GM21447 (cell line): ENCODE measurements around the gene CLCN7.

Source experiments
- ATAC-seq: cut with Tn5 transposase; IDR thresholded peaks from one replicate; pipeline ENCODE4 v1.9.1; 2021; ENCODE audit not compliant: unreplicated experiment

Gene CLCN7

DNA sequence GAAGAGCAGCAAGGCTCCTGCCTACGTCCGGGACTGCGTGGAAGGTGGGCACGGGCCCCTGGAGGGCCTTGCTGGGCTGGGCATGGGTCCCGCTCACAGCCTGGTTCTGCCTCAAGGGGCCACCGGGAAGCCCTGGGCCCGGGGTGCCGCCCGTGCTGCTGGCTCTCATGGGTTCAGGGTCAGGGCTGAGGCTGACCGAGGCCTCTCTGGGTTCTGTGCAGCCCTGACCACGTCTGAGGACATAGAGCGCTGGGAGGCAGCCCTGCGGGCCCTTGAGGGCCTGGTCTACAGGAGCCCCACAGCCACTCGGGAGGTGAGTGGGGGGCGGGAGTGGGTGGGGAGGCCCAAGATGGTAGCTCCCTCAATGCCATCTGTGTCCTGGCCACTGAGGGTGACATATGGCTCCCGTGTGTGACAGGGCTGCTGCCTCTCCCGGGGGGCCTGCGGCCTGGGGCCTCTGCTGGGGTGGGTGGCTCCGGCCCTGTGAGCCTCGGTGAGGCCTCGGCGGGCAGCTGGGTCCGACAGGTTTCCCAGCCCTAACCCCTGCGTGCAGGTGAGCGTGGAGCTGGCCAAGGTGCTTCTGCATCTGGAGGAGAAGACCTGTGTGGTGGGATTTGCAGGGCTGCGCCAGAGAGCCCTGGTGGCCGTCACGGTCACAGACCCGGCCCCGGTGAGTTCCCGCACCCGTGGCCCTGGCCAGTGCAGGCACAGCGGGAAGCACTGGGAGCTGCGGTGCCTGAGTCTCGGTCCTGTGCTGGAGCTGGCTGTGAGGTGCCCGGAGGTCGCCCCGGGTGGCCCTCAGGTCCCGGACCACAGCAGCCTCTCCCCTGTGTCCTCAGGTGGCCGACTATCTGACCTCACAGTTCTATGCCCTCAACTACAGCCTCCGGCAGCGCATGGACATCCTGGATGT lies 27.5 kb upstream of the CLCN7 start:
- no peak for ATAC-seq

DNA sequence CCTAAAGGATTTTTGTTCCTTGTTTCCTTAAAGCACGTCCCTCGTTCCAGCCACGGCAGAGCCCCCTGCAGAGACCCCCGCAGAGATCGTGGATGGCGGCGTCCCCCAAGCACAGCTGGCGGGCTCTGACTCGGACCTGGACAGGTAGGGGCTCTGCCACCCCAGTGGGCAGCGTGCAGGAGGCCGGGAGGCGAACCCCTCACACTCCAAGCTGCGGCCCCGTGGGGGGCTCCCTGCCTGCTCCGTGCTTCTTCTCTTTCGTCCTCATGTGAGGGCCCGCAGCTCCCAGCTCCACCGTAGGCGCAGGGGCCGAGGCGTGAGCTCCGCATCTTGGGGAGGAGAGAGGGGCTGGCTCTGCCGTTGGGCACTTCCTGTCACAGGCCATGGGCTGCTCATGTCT lies 26.8 kb upstream of the CLCN7 start:
- ATAC-seq: no peak

DNA sequence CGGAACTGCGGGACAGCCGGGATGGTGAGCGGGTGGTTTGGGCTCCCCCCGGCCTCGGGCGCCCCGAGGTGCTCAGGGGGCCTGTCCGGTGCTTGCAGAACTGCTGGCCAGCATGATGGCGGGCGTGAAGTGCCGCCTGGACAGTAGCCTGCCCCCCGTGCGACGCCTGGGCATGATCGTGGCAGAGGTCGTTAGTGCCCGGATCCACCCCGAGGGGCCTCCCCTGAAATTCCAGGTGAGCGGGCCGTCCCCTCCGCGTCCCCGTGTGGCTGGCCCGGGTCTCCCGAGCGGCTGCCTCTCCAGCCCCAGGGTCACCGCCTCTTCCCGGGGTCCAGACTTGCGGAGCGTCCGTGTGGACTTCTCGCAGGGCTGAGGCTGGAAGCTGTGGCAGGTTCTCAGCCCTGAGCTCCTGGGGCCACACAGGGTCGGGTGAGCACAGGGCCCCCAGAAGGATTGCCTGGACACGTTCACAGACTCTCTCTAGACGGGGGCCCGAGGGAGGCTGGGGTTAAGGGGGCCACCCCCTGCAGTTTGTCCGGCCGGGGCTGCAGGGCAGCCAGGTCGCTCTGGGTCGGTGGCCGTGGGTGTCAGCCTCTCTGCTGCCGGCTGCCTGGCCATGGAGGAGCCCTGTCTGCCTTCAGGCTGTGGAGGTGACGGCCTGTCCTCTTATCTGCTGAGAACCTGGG lies 25.8 kb upstream of the CLCN7 start:
- ATAC-seq: no peak

DNA sequence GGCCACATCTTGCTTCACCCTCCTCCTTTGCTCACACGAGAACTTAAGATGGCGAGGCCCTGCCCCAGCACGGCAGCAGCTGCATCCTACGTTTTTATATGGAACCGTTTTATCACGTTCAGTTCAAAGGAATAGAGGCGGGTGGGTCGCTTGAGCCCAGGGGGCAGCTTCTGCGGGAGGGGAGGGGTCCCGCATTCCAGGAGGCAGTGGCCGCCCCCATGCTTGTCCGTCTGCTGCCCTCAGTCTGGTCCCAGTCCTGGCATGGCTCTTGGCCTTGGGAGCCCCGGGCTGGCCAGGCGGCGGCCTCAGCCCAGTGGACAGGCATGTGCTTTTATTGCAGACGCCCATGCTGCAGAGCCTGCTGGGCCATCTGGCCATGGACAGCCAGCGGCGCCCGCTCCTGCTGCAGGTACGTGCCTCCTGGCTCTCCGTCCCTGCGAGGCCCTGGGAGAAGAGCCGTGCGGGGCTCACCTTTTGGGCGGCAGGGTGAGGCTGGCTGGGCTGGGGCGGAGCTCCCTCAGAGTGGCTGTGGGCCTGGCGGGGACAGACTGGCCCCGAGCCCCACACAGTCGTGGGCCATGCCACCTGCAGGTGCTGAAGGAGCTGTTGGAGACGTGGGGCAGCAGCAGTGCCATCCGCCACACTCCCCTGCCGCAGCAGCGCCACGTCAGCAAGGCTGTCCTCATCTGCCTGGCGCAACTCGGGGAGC lies 25.1 kb upstream of the CLCN7 start:
- no peak for ATAC-seq

DNA sequence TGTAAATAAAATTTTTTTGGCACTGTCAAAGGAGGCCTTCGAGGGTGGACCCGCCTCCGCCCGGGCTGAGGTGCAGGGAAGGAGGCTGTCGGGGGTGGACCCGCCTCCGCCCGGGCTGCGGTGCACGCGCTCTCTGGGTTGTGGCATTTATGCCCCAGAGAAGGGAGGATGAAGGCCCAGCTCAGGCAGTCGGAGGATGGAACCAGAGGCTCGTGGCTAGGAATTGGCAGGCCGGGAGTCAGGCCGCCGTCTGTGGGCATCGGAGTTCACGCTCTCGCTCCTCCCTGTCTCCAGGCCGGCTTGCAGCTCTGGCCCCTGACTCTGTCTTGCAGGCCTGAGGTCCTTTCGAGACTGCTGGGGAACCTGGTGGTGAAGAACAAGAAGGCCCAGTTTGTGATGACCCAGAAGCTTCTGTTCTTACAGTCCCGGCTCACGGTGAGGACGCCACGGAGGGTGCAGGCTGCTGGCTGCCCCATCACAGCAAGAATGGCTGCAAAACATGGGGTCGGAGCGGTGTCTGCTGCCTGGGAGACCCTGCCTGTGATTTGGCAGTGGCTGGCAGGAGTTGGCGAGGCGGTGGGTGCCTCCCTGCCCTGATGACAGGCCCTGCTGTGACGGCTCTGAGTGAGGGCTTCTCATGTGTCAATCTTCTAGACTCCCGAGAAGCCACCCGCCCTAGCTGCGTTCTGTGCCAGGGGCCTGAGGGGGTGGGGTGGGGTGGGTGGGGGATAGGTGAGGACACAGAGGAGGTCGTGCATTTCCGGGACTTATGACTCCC lies 24.3 kb upstream of the CLCN7 start:
- ATAC-seq: no peak

DNA sequence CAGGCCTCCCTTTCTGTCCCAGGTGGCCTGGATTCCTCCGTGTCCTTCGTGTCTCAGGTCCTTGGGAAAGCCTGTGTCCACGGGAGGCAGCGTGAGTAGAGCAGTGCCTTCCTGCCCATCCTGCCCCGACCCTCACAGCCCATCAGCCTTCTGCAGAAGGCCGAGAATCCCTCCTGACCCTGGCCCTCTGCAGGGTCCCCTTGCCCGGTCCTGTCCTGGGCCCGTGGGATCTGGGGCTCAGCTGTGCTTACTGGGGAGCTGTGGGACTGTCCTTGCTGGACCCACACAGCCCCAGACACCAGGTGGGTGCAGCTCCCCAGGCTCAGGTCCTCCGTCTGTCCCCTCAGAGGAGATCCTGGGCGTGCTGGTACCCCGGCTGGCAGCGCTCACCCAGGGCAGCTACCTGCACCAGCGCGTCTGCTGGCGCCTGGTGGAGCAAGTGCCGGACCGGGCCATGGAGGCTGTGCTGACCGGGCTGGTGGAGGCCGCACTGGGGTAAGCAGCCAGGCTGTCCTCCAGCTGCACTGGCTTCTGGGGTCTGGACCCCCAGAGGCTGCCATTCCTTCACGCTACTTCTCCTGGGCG lies 22.3 kb upstream of the CLCN7 start:
- no peak for ATAC-seq

DNA sequence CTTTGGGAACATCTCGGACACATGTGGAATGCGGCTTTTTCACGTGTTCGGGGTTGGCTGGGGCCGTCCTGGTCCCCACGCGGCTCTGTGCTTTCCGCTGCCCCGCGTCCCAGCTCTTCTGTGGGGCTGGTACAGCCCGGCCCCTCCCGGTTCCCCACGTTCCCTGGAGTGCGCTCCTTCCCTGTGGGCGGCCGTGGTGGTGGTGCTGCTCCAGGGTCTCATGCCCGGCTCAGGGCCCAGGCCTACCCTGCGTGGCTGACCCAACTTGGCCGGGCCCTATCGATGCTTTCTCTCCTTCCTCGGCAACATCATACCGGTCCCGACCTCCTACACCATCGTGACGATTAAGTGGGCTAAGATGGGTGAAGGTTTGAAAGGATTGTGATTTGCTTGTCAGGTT lies 21.6 kb upstream of the CLCN7 start:
- ATAC-seq: no peak

DNA sequence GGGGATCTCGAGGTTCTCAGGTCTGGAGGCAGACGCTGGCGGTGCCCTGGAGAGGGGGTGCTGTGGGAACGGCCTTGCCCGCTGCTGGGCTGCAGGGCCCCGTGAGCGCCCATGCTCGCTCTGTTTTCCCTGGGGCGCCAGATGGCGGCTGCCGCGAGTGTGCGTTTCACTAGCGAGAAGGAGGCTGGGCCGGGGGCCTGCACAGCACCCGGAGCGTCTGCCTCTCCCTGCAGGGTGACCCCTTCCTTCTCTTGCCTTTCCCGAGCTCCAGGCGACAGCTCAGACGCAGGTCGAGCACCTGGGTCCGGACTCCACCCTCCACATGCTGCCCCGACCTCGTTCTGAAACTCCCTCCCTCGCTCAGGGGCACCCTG lies 21.0 kb upstream of the CLCN7 start:
- ATAC-seq: no peak

DNA sequence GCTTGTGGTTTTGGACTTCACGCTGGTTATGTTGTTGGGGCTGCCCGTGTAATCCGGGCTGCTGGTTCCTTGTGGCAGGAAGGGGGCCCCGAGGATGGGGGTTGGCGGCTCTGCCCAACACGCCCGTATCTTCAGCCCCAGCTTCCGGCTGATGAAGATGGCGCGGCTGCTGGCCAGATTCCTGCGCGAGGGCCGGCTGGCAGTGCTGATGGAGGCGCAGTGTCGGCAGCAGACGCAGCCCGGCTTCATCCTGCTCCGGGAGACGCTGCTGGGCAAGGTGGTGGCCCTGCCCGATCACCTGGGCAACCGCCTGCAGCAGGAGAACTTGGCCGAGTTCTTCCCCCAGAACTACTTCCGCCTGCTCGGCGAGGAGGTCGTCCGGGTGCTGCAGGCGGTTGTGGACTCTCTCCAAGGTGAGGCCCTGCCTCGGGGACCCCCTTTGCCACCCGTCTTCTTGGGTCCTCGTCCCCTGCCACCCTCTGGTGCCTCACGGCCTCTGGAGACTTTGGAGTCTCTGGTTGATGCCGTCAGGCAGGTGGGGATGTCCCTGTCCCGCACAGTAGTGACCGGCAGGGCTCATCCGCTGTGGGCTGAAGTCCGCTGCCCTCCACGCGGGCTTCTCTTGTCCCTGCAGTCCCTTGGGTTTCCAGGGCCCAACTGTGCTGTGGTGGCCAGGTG lies 20.5 kb upstream of the CLCN7 start:
- no peak for ATAC-seq

DNA sequence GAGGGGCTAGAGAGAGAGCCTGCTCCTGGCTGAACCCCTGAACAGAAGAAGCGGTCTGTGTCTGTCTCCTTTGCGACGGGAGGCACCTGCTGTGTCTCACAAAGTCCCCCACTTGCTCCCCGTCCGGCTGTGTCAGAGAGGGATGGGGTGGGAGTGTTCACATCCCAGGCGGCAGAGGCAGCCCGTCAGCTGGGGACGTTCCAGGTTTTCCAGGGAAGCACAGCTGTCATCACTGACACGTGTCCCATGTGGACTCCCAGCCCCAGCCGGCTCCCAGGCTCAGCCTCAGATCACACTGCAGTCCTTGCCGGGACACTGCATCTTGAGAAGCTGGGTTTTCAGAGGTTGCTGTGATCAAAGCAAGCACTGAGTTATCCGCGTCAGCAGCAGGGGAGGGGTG lies 19.9 kb upstream of the CLCN7 start:
- no peak for ATAC-seq

DNA sequence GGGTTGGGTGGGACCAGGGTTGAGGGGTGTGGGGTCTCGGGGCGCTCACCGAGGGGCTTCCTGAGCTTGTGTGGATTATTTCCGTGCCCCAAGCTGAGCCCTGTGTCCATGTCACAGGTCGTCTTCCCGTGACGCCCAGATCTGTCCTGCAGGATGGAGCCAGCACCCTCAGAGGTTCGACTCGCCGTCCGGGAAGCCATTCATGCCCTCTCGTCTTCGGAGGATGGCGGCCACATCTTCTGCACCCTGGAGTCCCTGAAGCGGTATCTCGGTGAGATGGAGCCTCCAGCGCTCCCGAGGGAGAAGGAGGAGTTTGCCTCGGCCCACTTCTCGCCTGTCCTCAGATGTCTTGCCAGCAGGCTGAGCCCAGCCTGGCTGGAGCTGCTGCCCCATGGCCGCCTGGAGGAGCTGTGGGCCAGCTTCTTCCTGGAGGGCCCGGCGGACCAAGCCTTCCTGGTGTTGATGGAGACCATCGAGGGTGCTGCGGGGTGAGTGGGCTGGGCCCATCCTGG lies 19.4 kb upstream of the CLCN7 start:
- no peak for ATAC-seq

DNA sequence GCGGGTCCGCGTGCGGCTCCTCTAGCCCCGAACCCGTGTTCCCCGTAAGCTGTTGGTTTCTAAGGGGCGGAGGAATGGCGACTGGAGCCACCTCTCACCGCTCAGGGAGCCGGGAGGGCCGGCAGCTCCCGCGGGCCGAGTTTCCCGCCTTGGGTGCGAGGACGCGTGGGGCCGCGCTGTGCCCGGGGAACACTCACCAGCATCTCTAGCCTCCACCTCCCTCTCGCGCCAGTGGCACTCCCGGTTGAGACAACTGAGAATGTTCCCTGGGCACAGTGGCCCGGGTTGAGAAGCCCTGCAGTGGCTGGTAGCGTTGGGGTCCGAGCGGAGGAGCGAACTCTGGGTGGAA lies 18.9 kb upstream of the CLCN7 start:
- no peak for ATAC-seq

DNA sequence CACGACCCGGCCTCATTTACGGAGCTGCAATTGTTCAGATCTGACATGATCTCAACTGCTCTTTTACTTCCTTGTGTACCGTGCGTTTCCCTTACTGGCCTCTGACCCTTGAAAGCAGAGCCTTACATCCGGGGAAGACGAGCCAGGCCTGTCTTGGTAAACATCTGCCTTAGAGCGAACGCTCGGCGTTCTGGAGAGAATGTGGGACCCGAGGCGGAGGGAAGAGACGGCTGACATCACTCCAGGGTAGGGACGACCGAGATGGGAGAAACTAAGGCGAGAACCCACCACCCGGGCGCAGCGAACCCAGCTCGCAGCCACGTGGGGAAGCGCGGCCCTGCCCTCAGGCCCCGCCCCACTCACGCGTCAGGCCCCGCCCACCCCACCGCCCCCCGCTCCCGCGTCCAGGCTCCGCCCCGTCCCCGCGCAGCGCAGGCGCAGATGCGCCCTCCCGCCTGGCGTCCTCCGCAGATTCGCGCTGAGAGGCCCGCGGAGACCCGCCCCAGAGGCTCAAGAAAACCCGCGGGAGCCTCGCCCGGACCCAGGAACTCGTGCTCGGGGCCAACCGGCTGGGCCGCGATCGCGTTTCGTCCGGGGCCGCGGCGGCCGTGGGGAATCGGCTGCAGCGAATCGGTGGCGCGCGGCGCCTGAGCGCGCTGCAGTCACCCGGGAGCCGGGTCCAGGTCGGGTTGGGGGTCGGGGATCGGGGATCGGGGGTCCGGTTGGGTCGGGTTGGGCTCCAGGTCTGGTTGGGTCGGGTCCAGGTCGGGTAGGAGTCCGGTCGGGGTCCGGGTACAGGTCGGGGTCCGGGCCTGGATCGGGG lies 18.3 kb upstream of the CLCN7 start, which contains the start of gene TELO2:
Gene TELO2 (plus strand): TSS at position 438 of the 823 bp plus-strand sequence. CDS start 922 bp downstream, outside the sequence.
- peak; percentile 64 for ATAC-seq

DNA sequence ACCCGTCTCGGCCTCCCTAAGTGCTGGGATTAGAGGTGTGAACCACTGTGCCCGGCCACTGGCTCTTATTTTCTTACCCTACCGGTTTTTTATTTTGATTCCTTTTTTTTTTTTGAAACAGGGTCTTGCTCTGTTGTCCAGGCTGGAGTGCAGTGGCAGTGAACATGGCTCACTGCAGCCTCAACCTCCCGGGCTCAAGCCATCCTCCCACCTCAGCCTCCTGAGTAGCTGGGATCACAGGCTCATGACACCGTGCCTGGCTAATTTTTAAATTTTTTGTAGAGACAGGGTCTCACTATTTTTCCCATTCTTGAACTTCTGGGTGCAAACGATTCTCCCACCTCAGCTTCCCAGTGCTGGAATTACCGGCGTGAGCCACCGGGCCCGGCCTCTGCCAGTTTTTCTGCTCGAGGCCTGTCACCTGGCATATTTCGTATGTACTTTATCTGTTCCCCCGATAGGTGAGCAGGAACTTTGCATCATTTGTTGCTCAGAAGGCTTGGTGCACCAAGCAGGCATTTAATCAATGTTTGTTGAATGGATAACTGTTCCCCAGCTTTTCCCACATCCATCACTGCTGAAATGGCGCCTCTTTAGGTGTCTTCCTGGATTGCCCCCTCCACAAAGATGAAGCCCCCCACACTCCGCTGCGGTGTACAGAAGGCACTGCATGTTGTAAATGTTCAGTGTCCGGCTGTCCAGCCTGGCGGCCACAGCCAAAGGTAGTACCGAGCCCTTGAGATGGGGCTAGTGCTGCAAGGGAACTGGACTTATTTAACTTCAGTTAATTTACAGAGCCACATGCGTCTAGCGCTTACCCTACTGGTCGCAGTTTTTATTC lies 17.5 kb upstream of the CLCN7 start:
- ATAC-seq: no peak

DNA sequence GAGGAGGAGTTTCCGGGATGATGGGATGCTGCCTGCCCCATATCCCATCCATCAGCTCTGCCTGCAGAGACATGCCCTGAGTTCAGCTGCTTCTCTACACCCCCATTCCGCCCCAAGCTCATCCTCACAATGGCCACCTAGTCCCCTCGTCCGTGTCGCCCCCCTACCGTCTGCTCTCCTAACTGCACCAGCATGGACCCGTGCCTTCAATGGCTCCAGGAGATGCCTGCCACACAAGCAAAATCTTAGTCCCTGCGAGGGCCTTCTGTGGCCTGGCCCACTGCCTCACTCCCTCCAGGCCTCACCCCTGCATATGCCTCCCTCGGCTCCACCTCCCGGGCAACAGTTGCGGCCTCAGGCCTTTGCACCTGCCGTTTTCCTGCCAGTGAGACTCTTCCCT lies 16.5 kb upstream of the CLCN7 start:
- no peak for ATAC-seq

DNA sequence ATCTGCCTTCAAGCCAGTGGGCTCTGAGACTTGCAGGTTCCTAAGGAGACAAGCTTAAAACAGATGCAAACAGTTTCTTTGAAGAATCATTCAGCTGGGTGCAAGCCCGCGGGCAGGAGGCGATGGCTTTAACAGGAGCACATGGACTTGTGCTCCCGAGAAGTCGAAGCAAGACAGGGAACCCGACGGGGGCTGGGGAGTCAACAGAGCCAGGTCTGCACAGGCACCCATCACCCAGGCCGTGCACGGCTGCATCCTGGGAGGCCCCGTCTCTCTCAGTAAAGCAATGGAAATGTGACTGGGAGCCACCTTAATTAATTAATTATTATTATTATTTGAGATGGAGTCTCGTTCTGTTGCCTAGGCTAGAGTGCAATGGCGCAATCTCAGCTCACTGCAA lies 14.2 kb upstream of the CLCN7 start:
- ATAC-seq: no peak

DNA sequence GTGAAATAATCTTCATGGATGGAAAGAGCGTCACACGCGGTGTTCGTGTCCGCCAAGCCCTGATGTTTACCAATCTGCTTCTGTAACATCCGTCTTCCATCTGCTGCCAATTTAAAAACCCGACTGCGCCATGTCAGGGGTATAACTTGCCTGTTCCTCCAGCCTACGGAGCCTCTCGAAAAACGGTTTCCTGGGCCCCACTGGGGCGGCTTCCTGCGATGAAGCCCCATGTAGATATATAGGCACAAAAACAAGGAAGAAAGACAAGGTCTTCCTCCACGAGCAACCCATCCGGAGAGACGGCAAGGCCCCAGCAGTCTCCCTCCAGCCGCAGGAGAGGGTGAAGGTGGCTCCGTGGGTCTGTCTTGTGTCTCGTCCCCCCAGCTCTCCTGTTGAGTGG lies 13.8 kb upstream of the CLCN7 start, which contains the start of gene PTX4:
Gene PTX4 (minus strand): TSS at position 326 of the 400 bp plus-strand sequence. CDS start 35 bp downstream, at position 291.
- ATAC-seq: no peak

DNA sequence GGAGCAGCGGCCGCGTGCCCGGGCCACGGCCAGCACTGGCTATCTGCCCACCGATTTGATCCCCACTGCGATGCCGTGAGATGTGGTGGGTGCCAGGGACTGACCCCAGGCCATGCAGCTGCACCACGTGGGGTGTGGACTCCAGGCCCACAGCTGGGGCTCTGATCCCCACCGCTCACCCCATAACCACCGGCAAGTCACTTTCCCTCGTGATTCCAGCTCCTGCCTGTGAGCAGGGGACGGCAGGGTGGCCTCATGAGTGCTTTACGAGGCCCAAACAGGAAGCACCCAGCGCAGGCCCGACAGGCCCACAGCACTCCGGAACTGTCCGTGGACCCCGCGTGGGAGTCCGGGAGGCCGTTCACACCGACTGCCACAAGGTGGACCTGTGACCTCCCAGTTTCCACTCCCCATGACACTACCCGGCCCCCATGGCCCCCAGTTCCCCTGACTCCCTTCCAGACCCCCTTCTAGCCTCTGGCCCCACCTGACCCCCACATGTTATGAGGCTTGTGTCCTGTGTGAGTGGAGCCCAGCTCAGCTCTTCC lies 13.3 kb upstream of the CLCN7 start:
- ATAC-seq: no peak
